Liver (tissue), 9 donors: Measurements from ENCODE around the gene FOXD2. TPM values are rescaled to one million over a fixed set of nuclear protein-coding genes. Genes with fewer than 3 reads are reported as not detected.

Experiments
- DNase-seq: peaks from one replicate; pipeline ENCODE4 v3.0.0-alpha.2; 2017; ENCODE audit warnings: low spot score
- H3K27ac ChIP-seq, 2 donors: one replicate each; pipeline ENCODE4 v1.7.0; 2013; ENCODE audit warnings: inconsistent platforms in 2 of 2, low read length in 2 of 2, control low read depth in 1 of 2, low read depth in 1 of 2, mild to moderate bottlenecking in 1 of 2
- H3K27me3 ChIP-seq, 4 donors: one replicate each; pipeline versions ENCODE4 v1.6.1 to v1.7.0; 2013; ENCODE audit warnings: low read length in 3 of 4, inconsistent platforms in 1 of 4, mild to moderate bottlenecking in 1 of 4, moderate library complexity in 1 of 4; ENCODE audit not compliant: control insufficient read depth in 4 of 4, insufficient read depth in 4 of 4
- H3K36me3 ChIP-seq, 4 donors: one replicate each; pipeline versions ENCODE4 v1.6.1 to v1.7.0; 2013; ENCODE audit warnings: low read length in 3 of 4, mild to moderate bottlenecking in 3 of 4, low read depth in 1 of 4, moderate library complexity in 1 of 4; ENCODE audit not compliant: control insufficient read depth in 4 of 4, insufficient read depth in 3 of 4
- H3K4me1 ChIP-seq, 4 donors: one replicate each; pipeline versions ENCODE4 v1.6.1 to v1.7.0; 2013; ENCODE audit warnings: low read length in 3 of 4, mild to moderate bottlenecking in 3 of 4, moderate library complexity in 1 of 4; ENCODE audit not compliant: control insufficient read depth in 4 of 4, insufficient read depth in 4 of 4
- H3K4me3 ChIP-seq, 3 donors: one replicate each; pipeline versions ENCODE4 v1.6.1 to v1.7.0; 2013; ENCODE audit warnings: low read length in 3 of 3, control low read depth in 1 of 3, low read depth in 1 of 3, mild to moderate bottlenecking in 1 of 3
- H3K9ac ChIP-seq, 2 donors: one replicate each; pipeline ENCODE4 v1.7.0; 2013; ENCODE audit warnings: low read length in 2 of 2, mild to moderate bottlenecking in 2 of 2, moderate library complexity in 2 of 2, control low read depth in 1 of 2, low read depth in 1 of 2
- H3K9me3 ChIP-seq, 4 donors: one replicate each; pipeline versions ENCODE4 v1.6.1 to v1.7.0; 2013; ENCODE audit warnings: low read length in 3 of 4; ENCODE audit not compliant: control insufficient read depth in 4 of 4
- ATF3 ChIP-seq: IDR thresholded peaks from 2 replicates; pipeline ENCODE4 v1.6.1; 2016; ENCODE audit warnings: antibody characterized with exemption
- CTCF ChIP-seq: fragments of 150-350 bp; IDR thresholded peaks from 2 replicates; pipeline ENCODE4 v1.5.1; 2017; ENCODE audit warnings: improper control_type of control experiment, low read depth, low read length; ENCODE audit not compliant: missing input control
- EGR1 ChIP-seq, 2 donors: IDR thresholded peaks; 2 replicates each; pipeline ENCODE4 v1.6.1; 2016 to 2018; ENCODE audit warnings: antibody characterized with exemption in 2 of 2, low read depth in 2 of 2
- FOXA1 ChIP-seq: IDR thresholded peaks from 2 replicates; pipeline ENCODE4 v1.6.1; 2016; ENCODE audit warnings: antibody characterized with exemption
- GABPA ChIP-seq, 2 donors: IDR thresholded peaks in 1 of 2; conservative IDR thresholded peaks in 1 of 2; 2 replicates each; pipeline ENCODE4 v1.6.1; 2016; ENCODE audit warnings: antibody characterized with exemption in 2 of 2, mild to moderate bottlenecking in 1 of 2, moderate library complexity in 1 of 2
- HNF4A ChIP-seq, 2 donors: conservative IDR thresholded peaks; 2 replicates each; pipeline ENCODE4 v1.6.1; 2016; ENCODE audit warnings: antibody characterized with exemption in 2 of 2, mild to moderate bottlenecking in 2 of 2
- JUND ChIP-seq, 2 donors: IDR thresholded peaks; 2 replicates each; pipeline ENCODE4 v1.6.1; 2016; ENCODE audit warnings: antibody characterized with exemption in 2 of 2
- MAX ChIP-seq: IDR thresholded peaks from 2 replicates; pipeline ENCODE4 v1.6.1; 2016; ENCODE audit warnings: antibody characterized with exemption
- NR2F2 ChIP-seq: IDR thresholded peaks from 2 replicates; pipeline ENCODE4 v1.6.1; 2016; ENCODE audit warnings: antibody characterized with exemption
- RAD21 ChIP-seq, 2 donors: IDR thresholded peaks; 2 replicates each; pipeline ENCODE4 v1.6.1; 2016; ENCODE audit warnings: antibody characterized with exemption in 2 of 2, mild to moderate bottlenecking in 2 of 2
- RXRA ChIP-seq, 2 donors: IDR thresholded peaks; 2 replicates each; pipeline ENCODE4 v1.6.1; 2017 to 2018; ENCODE audit warnings: antibody characterized with exemption in 2 of 2, mild to moderate bottlenecking in 1 of 2
- SP1 ChIP-seq: IDR thresholded peaks from 2 replicates; pipeline ENCODE4 v1.6.1; 2018; ENCODE audit warnings: antibody characterized with exemption, mild to moderate bottlenecking
- YY1 ChIP-seq: IDR thresholded peaks from 2 replicates; pipeline ENCODE4 v1.6.1; 2016; ENCODE audit warnings: antibody characterized with exemption, mild to moderate bottlenecking
- ZBTB33 ChIP-seq: IDR thresholded peaks from 2 replicates; pipeline ENCODE4 v1.6.1; 2016; ENCODE audit warnings: antibody characterized with exemption
- WGBS: extraction: QIAGEN DNeasy Blood & Tissue Kit; methylation state at CpG from one replicate; pipeline ENCODE4 v1.1.7; 2013; 5-methylcytosine and 5-hydroxymethylcytosine counted together
- polyA plus RNA-seq, 2 donors: library from polyadenylated mRNA; stranded (reverse) in 1 of 2; unstranded in 1 of 2; fragments of 200-250 nt in 1 of 2; fragments of >200 nt in 1 of 2; fragmentation: Nextera tagmentation in 1 of 2; extraction: Ambion mirVana in 1 of 2; gene quantifications; one replicate each; pipeline versions ENCODE4 v1.2.1 to v1.2.3, GENCODE V29; 2013 to 2015
- total RNA-seq, 2 donors: library from RNA; depleted of rRNA; stranded (reverse); fragments of >200 nt; gene quantifications; one replicate each; pipeline ENCODE4 v1.2.3, GENCODE V29; 2014
- donor health status: healthy.
- donor health status: healthy.
- donor health status: healthy.
- donor health status: healthy.
- donor health status: healthy.

FOXD2 gene
- total and polyA plus RNA-seq, 4 donors: 0.05 to 0.17 (median 0.08) TPM; not detected in 1

DNA sequence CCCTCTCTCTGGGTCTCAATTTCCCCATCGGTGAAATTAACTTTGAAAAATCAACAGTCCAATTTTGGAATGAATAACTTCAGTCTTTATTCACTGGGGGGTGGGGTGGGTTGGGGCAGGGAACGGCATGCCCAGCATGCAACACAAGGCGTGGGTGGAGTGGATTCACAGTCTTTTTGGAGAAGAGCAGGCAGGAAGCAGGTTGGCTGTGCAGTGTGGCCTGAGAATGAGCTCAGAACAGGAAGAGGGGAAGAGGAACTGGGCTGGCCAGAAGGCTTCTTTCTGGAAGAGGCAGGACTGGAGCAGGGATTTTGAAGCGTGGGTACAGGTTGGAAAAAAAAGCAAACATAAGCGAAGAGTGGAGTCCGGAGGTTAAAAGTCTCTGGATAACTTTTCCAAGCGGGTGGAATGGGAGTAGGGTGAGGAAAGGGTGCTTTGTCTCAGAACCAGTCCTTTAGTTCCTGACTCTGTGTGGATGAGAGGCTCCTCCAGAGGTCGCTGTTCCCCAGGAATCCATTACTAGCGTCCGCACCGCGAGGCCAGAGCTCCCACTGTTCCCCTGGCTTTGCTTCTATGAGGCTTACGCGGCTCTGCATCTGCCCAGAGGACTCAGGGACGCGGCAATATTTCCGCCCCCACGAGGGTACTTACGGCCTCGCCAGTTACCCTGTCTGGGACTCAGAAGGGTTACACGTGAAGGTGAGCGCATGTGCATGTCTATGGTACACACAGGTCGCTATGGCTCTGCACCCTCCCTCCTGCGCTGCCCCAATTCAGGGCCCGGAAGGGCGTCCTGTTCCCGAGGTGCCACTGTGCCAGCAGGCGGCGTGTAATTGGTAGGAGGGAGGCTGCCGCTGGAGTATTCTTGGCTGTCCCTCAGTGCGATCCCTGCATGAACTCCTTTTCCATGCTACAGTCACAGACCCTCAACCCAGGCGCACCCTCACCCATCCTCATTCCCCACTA lies 5.5 kb upstream of the FOXD2 start:
- no peaks in the 10 kb centered on the region for H3K27me3 ChIP-seq
- no peaks in the 10 kb centered on the region for H3K36me3 ChIP-seq
- peak; percentile 75 for DNase-seq
- no peaks in the 10 kb centered on the region for H3K9me3 ChIP-seq
- no peak overlapping the region for H3K27ac ChIP-seq
- WGBS: 41% methylated on average over 32 of the region's 32 CpGs
- peaks cover 6 to 27% (median 21%) of the 10 kb centered on the region in 4 donors for H3K4me1 ChIP-seq
- H3K4me3 ChIP-seq: no peak overlapping the region
- TF ChIP-seq NR2F2 (no peak), FOXA1 (no peak), ZBTB33 (no peak), EGR1 (IDR thresholded peaks at IDR 0.05; ENCODE audit: low read depth in 2 of 2) (no peak), ATF3 (no peak), MAX (no peak), RXRA (IDR thresholded peaks at IDR 0.05) (no peak), SP1 (no peak), HNF4A (conservative IDR thresholded peaks at IDR 0.05) (no peak), YY1 (no peak), RAD21 (IDR thresholded peaks at IDR 0.05) (peak; percentile 77 to 90), JUND (IDR thresholded peaks at IDR 0.05) (no peak), CTCF (peak; percentile 65)
- no peak overlapping the region for H3K9ac ChIP-seq

- no peak overlapping the region for H3K9ac ChIP-seq
- H3K9me3 ChIP-seq: no peaks in the 10 kb centered on the region
- no peak for DNase-seq
- TF ChIP-seq MAX (no peak), GABPA (IDR thresholded peaks at IDR 0.05 in 1 of 2, conservative IDR thresholded peaks at IDR 0.05 in 1 of 2) (no peak), SP1 (no peak)
- no peak overlapping the region for H3K4me3 ChIP-seq
- no peaks in the 10 kb centered on the region for H3K36me3 ChIP-seq
- no peaks in the 10 kb centered on the region for H3K27me3 ChIP-seq
- 67% methylated on average over 17 of the region's 17 CpGs for WGBS
- peaks cover 6 to 28% (median 21%) of the 10 kb centered on the region in 4 donors for H3K4me1 ChIP-seq
- no peak overlapping the region for H3K27ac ChIP-seq
These were observed 4.8 kb upstream of the FOXD2 start for GRCh38 chr1:47433037-47433421.
